Gastroesophageal sphincter (tissue), 4 donors: Measurements from ENCODE around the gene WASF3. TPM values are rescaled to one million over a fixed set of nuclear protein-coding genes. Genes with fewer than 3 reads are reported as not detected.
"Not testable (repeated sequence)": the region's sequence is repeated elsewhere in the genome, so short reads cannot be mapped to it uniquely, and the experiment has no call there.

Source experiments
- ATAC-seq: fragments of 150-250 bp; one replicate; pipeline ENCODE4 v1.9.1; 2016; ENCODE audit warnings: mild to moderate bottlenecking, moderate library complexity
- H3K27ac ChIP-seq, 4 donors: fragments of 200-600 bp; sonication (generic) in 3 of 4; 1 replicate in 3 of 4; 2 replicates in 1 of 4; pipeline ENCODE4 v1.5.1; 2016 to 2019
- H3K27me3 ChIP-seq: fragments of 200-600 bp; sonication (generic); one replicate; pipeline ENCODE4 v1.5.1; 2019
- H3K36me3 ChIP-seq, 2 donors: fragments of 200-600 bp; sonication (generic); one replicate each; pipeline ENCODE4 v1.5.1; 2019; ENCODE audit warnings: control low read depth in 1 of 2
- H3K4me1 ChIP-seq, 3 donors: fragments of 200-600 bp; sonication (generic); 1 replicate in 2 of 3; 2 replicates in 1 of 3; pipeline ENCODE4 v1.5.1; 2016 to 2019; ENCODE audit warnings: control low read depth in 2 of 3
- H3K4me3 ChIP-seq, 2 donors: fragments of 200-600 bp; sonication (generic); one replicate each; pipeline ENCODE4 v1.5.1; 2019; ENCODE audit warnings: mild to moderate bottlenecking in 1 of 2, moderate library complexity in 1 of 2
- H3K9me3 ChIP-seq, 3 donors: fragments of 200-600 bp; sonication (generic); one replicate each; pipeline ENCODE4 v1.5.1; 2017 to 2019; ENCODE audit warnings: control low read depth in 2 of 3
- EP300 ChIP-seq: sonication (generic); formaldehyde crosslinking; IDR thresholded peaks from one replicate; pipeline ENCODE4 v1.6.1; 2017; ENCODE audit warnings: antibody characterized with exemption, mild to moderate bottlenecking
- POLR2A ChIP-seq, 2 donors: fragments of 450-650 bp; IDR thresholded peaks; one replicate each; pipeline ENCODE4 v1.6.1; 2017; ENCODE audit warnings: antibody characterized with exemption in 2 of 2, mild to moderate bottlenecking in 2 of 2, moderate library complexity in 1 of 2
- POLR2AphosphoS5 ChIP-seq: sonication (generic); formaldehyde crosslinking; IDR thresholded peaks from one replicate; pipeline ENCODE4 v1.6.1; 2017; ENCODE audit warnings: antibody characterized with exemption
- WGBS, 2 donors: methylation state at CpG; one replicate each; pipeline ENCODE4 v1.1.5; 2018; ENCODE audit warnings: low coverage in 1 of 2; 5-methylcytosine and 5-hydroxymethylcytosine counted together
- total RNA-seq, 4 donors: library from RNA; depleted of rRNA; stranded (reverse); fragments of >200 nt; gene quantifications; one replicate each; pipeline ENCODE4 v1.1.0, GENCODE V29; 2016
- TF ChIP-seq, protein P1 (sequence below), 4 experiments: fragments of 200-600 bp in 2 of 4; fragments of 450-650 bp in 2 of 4; sonication (generic) in 1 of 4; IDR thresholded peaks; one replicate each; pipeline ENCODE4 v1.5.1; 2017 to 2019; ENCODE audit warnings: antibody characterized with exemption in 4 of 4, mild to moderate bottlenecking in 2 of 4, moderate library complexity in 2 of 4

The WASF3 gene
- total RNA-seq, 4 donors from 2014 or later = 13.7 to 19.0 (median 18.7) TPM

DNA sequence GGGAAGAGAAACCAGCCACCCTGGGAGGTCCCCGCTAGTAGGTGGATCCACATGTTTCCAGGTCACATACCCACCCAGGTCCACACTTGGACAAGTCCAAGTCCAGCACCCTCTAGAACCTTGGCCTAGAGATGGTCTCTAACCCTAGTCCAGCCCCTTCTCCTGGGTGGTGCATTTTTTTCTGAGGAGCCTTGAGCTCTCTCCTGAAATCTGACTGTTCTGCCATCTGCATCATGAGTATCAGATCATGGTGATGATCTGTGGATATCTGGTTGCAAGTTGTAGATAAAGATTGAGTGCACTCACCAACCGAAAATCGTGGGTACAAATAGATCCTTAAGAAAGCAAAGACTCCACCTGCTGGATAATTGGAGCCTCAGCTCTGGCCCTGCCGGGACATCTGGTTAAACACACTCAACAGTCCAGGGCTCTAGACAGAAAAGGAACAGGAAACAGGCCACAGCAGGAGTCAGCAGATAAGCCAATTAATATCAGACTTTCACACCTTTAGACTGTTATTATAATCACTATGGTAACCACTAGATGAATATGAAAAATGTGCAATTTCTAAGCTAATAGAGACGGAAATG lies 162.0 kb downstream of the WASF3 start:
- H3K27me3 ChIP-seq = peaks cover 7% of the 10 kb centered on the region
- H3K27ac ChIP-seq = no peak overlapping the region
- no peak for ATAC-seq
- TF ChIP-seq POLR2A (IDR thresholded peaks at IDR 0.05) (no peak), POLR2AphosphoS5 (no peak), EP300 (no peak)
- TF ChIP-seq, protein P1, sequence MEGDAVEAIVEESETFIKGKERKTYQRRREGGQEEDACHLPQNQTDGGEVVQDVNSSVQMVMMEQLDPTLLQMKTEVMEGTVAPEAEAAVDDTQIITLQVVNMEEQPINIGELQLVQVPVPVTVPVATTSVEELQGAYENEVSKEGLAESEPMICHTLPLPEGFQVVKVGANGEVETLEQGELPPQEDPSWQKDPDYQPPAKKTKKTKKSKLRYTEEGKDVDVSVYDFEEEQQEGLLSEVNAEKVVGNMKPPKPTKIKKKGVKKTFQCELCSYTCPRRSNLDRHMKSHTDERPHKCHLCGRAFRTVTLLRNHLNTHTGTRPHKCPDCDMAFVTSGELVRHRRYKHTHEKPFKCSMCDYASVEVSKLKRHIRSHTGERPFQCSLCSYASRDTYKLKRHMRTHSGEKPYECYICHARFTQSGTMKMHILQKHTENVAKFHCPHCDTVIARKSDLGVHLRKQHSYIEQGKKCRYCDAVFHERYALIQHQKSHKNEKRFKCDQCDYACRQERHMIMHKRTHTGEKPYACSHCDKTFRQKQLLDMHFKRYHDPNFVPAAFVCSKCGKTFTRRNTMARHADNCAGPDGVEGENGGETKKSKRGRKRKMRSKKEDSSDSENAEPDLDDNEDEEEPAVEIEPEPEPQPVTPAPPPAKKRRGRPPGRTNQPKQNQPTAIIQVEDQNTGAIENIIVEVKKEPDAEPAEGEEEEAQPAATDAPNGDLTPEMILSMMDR (IDR thresholded peaks at IDR 0.05) = no peak
- H3K36me3 ChIP-seq = no peaks in the 10 kb centered on the region
- no peaks in the 10 kb centered on the region for H3K4me1 ChIP-seq
- WGBS, 2 donors = 46 to 50% methylated on average over 2 of the region's 5 CpGs
- H3K4me3 ChIP-seq = no peak overlapping the region
- no peaks in the 10 kb centered on the region for H3K9me3 ChIP-seq

DNA sequence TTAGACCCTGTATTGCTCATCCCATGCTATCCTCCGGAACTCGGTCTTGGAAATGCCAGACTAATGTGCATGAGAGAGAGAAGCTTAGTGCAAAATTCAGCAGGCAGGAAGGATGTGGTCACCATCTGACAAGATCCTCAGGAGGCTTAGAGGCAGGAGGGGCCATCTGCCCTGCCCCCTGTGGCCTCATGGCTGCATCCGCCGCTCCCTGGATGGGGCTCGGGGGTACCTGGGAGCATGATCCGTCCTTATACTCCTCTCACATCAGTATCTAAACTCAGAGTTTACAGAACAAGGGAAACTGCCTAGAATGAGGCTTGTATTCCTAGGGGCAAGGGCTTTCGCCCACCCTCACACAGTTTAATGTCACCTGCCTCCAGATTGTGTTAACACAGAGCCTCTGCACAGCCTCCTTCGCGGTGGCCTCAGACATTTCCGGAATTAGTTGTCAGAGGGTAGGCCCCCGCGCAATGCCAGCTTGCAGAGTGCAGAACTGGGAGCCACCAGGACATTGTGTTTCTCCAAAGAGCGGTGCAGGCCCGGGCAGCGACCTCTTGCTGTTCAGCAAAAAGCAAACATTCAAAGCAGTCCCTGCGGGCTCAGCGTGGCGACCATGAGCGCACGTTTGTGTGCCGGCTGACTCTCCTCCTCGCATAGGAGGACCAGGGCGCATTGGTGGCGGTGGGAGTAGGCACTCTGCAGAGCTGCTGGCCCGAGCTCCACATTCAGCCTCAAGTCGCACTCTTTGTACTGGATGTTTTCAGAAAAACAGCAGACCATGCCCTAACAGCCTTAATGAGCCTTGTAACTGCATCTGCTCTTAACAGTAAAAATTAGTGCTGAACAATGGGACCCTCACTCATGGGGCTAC lies 164.0 kb downstream of the WASF3 start:
- TF ChIP-seq EP300 (no peak), POLR2A (IDR thresholded peaks at IDR 0.05) (no peak), POLR2AphosphoS5 (no peak)
- TF ChIP-seq, protein P1 (IDR thresholded peaks at IDR 0.05) = no peak
- H3K9me3 ChIP-seq = no peaks in the 10 kb centered on the region
- H3K27ac ChIP-seq = no peak overlapping the region
- H3K4me3 ChIP-seq = no peak overlapping the region
- WGBS, 2 donors = 60 to 68% methylated on average over 1 to 6 of the region's 26 CpGs
- no peaks in the 10 kb centered on the region for H3K4me1 ChIP-seq
- peaks cover 7% of the 10 kb centered on the region for H3K27me3 ChIP-seq
- ATAC-seq = peak; percentile 36
- no peaks in the 10 kb centered on the region for H3K36me3 ChIP-seq

DNA sequence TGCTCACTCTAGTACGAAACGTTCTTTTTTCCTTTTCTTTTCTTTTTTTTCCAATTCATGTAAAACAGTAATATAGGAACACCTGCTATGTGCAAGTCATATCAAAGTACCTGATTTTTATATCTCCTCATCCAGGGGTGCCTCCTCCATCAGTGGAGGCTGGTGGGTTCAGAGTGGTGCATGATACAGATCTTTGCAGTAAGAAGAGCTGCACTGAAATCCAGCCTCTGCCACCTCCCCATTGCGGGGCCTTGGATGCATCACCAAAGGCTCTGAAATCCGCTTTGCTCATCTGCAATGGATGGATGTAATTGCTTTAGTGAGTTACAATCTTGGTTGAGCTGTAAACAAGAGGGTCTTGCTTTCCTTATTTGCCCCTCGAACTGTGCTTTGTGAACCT lies 164.8 kb downstream of the WASF3 start:
- WGBS, 2 donors = 71 to 79% methylated on average over 4 to 5 of the region's 5 CpGs
- Histone ChIP-seq H3K4me1 (no peaks in the 10 kb centered on the region), H3K36me3 (no peaks in the 10 kb centered on the region), H3K4me3 (no peak overlapping the region), H3K27ac (no peak overlapping the region), H3K27me3 (peaks cover 7% of the 10 kb centered on the region), H3K9me3 (no peaks in the 10 kb centered on the region)
- TF ChIP-seq, protein P1 (IDR thresholded peaks at IDR 0.05) = no peak
- TF ChIP-seq POLR2AphosphoS5 = no peak
- TF ChIP-seq EP300 = no peak
- TF ChIP-seq POLR2A (IDR thresholded peaks at IDR 0.05) = no peak
- no peak for ATAC-seq

DNA sequence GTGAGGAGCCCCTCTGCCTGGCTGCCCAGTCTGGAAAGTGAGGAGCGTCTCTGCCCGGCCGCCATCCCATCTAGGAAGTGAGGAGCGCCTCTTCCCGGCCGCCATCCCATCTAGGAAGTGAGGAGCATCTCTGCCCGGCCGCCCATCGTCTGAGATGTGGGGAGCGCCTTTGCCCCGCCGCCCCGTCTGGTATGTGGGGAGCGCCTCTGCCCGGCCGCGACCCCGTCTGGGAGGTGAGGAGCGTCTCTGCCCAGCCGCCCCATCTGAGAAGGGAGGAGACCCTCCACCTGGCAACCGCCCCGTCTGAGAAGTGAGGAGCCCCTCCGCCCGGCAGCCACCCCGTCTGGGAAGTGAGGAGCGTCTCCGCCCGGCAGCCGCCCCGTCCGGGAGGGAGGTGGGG lies 166.1 kb downstream of the WASF3 start:
- not testable (repeated sequence) for H3K36me3 ChIP-seq, H3K4me3 ChIP-seq, H3K27me3 ChIP-seq, H3K27ac ChIP-seq, ATAC-seq, H3K4me1 ChIP-seq, H3K9me3 ChIP-seq
- WGBS, 2 donors = no CpG with 5 or more reads among the region's 31 CpGs

DNA sequence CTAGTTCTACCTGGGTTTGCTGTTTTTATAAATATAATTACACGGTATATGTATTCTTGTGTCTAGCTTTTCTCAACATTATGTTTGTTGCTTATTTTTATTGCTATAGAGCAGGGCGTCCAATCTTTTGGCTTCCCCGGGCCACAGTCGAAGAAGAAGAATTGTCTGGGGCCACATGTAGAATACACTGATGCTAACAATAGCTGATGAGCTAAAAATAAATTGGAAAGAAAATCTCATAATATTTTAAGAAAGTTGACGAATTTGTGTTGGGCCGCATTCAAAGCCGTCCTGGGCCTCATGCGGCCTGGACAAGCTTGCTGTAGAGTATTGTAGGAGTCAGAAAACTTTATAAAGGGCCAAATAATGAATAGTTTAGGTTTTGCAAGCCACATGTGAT lies 169.2 kb downstream of the WASF3 start:
- Histone ChIP-seq H3K4me1 (no peaks in the 10 kb centered on the region), H3K27me3 (no peaks in the 10 kb centered on the region), H3K36me3 (no peaks in the 10 kb centered on the region), H3K4me3 (no peak overlapping the region), H3K9me3 (no peaks in the 10 kb centered on the region), H3K27ac (no peak overlapping the region)
- no peak for ATAC-seq
- WGBS, 2 donors = 31 to 38% methylated on average over 4 to 7 of the region's 8 CpGs
- TF ChIP-seq EP300 (no peak), POLR2A (IDR thresholded peaks at IDR 0.05) (no peak), POLR2AphosphoS5 (no peak)
- TF ChIP-seq, protein P1 (IDR thresholded peaks at IDR 0.05) = no peak
